Keratinocyte (primary cell): ENCODE measurements around the gene TNPO3.

ENCODE experiments used
- CTCF ChIP-seq, 3 experiments: IDR thresholded peaks in 1 of 3; conservative IDR thresholded peaks in 1 of 3; optimal IDR thresholded peaks in 1 of 3; 2 replicates in 2 of 3; 3 replicates in 1 of 3; pipeline versions ENCODE3 to v1.5.1; 2011; ENCODE audit warnings: low read length in 3 of 3, mild to moderate bottlenecking in 3 of 3, moderate library complexity in 2 of 3, control low read depth in 1 of 3, inconsistent platforms in 1 of 3; ENCODE audit not compliant: insufficient read depth in 2 of 3; ENCODE audit errors: extremely low read depth in 1 of 3
- EZH2 ChIP-seq: IDR thresholded peaks from one replicate; pipeline ENCODE4 v1.6.1; 2012; ENCODE audit warnings: inconsistent platforms, mild to moderate bottlenecking, low read length, moderate library complexity

DNA sequence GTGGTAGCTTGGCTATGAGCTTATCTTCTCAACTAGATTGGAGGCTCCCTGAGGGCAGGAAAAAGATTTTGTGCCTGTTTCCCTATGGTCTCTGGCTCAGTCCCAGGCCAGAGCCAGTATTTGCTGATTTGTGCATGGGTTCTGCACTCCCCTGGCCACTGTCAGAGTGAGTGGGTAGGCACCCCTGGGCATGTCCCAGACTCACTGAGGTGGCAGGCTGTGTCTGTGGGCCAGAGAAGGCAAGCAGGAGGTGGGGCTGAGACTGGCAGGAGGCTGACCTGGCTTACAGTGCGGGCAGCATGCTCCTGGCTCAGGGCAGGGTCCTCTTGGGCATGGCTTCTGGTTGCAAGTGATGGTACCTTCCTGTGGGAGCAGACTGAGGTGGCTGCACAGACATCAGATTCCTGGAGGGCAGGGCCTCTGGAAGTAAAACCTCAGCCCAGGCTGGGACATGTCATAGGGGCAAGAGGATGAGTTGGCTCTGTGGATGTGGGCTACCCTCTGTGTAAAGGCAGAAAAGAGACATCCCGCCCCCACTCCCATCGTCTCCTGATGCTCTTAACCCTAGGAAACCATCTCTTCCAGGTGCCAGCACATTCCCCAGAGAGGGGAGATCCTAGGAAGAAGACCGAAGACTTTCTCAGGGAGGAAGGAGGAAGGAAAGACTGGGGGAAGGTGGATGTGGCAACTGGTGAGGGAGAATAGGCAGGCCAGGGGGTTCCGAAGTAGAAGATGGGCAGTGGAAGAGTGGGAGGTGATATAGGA, 148.7 kb downstream of the TNPO3 start:
- TF ChIP-seq CTCF (optimal IDR thresholded peaks at IDR 0.05 in 1 of 3, IDR thresholded peaks at IDR 0.05 in 1 of 3, conservative IDR thresholded peaks at IDR 0.05 in 1 of 3; ENCODE audit: extremely low read depth in 1 of 3, insufficient read depth in 2 of 3, low read length in 3 of 3) (no peak), EZH2 (no peak)
